KBM-7 (cell line): Measurements from ENCODE around the gene CBFA2T3.
"Not testable (repeated sequence)": the region's sequence is repeated elsewhere in the genome, so short reads cannot be mapped to it uniquely, and the experiment has no call there.

Source experiments
- DNase-seq: peaks from one replicate; pipeline ENCODE4 v3.0.0-alpha.2; 2015
- in situ Hi-C: fragments of 300-500 bp; cut with MboI; formaldehyde crosslinking; loops from 2 replicates; pipeline ENCODE4 v1.14.3; 2020; ENCODE audit warnings: low sequenced_read_pairs, low pct_unique_long_range_greater_than_20kb, mixed read lengths

Gene CBFA2T3

GRCh38 chr16:89013692-89014402, 36.8 kb upstream of the CBFA2T3 start:
- in situ Hi-C loops = no loop called here
- DNase-seq = no peak

- in situ Hi-C loops = no loop called here
- DNase-seq = no peak
Observed at GRCh38 chr16:89013111-89013510, 36.1 kb upstream of the CBFA2T3 start.

- no peak for DNase-seq
- in situ Hi-C loops = no loop called here
Observed at GRCh38 chr16:89012622-89012995, 35.6 kb upstream of the CBFA2T3 start.

GRCh38 chr16:89011909-89012621, 35.1 kb upstream of the CBFA2T3 start:
- in situ Hi-C loops = no loop called here
- no peak for DNase-seq

GRCh38 chr16:89010210-89010925, 33.4 kb upstream of the CBFA2T3 start:
- in situ Hi-C loops = no loop called here
- no peak for DNase-seq

GRCh38 chr16:89009343-89010209, 32.6 kb upstream of the CBFA2T3 start:
- DNase-seq = peak; percentile 53
- in situ Hi-C loops = no loop called here

- in situ Hi-C loops, DNase-seq: not testable (repeated sequence)
Observed at GRCh38 chr16:89008796-89009195, 31.8 kb upstream of the CBFA2T3 start.

GRCh38 chr16:89007371-89008249, 30.6 kb upstream of the CBFA2T3 start:
- in situ Hi-C loops = no loop called here
- DNase-seq = no peak

- in situ Hi-C loops = no loop called here
Observed at GRCh38 chr16:89006036-89006752, 29.2 kb upstream of the CBFA2T3 start.

GRCh38 chr16:89005201-89006035, 28.4 kb upstream of the CBFA2T3 start:
- no peak for DNase-seq
- in situ Hi-C loops = no loop called here

More at GRCh38 chr16:89006036-89006752, 29.2 kb upstream of the CBFA2T3 start:
- no peak for DNase-seq

- peak; percentile 87 for DNase-seq
- in situ Hi-C loops = no loop called here
Observed at GRCh38 chr16:89004209-89004831, 27.3 kb upstream of the CBFA2T3 start.

GRCh38 chr16:89003831-89004208, 26.8 kb upstream of the CBFA2T3 start:
- in situ Hi-C loops = no loop called here
- no peak for DNase-seq

GRCh38 chr16:89002851-89003830, 26.1 kb upstream of the CBFA2T3 start:
- in situ Hi-C loops = no loop called here
- DNase-seq = no peak

- in situ Hi-C loops = not testable (repeated sequence)
Observed at GRCh38 chr16:89002081-89002480, 25.1 kb upstream of the CBFA2T3 start.

More at GRCh38 chr16:89002081-89002480, 25.1 kb upstream of the CBFA2T3 start:
- not testable (repeated sequence) for DNase-seq
